GM18858 (cell line): ENCODE results near the gene MYO7A.

ENCODE experiments used
- ATAC-seq: cut with Tn5 transposase; IDR thresholded peaks from one replicate; pipeline ENCODE4 v1.9.1; 2021; ENCODE audit not compliant: unreplicated experiment

MYO7A gene

GRCh38 chr11:77159937-77160495 lies 32.0 kb downstream of the MYO7A start:
- no peak for ATAC-seq

GRCh38 chr11:77163271-77163670 lies 35.2 kb downstream of the MYO7A start:
- no peak for ATAC-seq

GRCh38 chr11:77165066-77165465 lies 37.0 kb downstream of the MYO7A start:
- ATAC-seq, result no peak

- no peak for ATAC-seq
Observed at GRCh38 chr11:77166021-77166420, 38.0 kb downstream of the MYO7A start.

GRCh38 chr11:77167111-77167626 lies 39.1 kb downstream of the MYO7A start:
- ATAC-seq, result no peak

- ATAC-seq, result no peak
Observed at GRCh38 chr11:77167791-77168190, 39.7 kb downstream of the MYO7A start.

GRCh38 chr11:77170107-77170506 lies 42.1 kb downstream of the MYO7A start:
- ATAC-seq, result no peak

GRCh38 chr11:77171254-77171653 lies 43.2 kb downstream of the MYO7A start:
- ATAC-seq, result no peak

GRCh38 chr11:77171885-77172665 lies 44.0 kb downstream of the MYO7A start:
- ATAC-seq, result no peak

GRCh38 chr11:77172666-77172982 lies 44.6 kb downstream of the MYO7A start:
- ATAC-seq, result no peak

GRCh38 chr11:77173494-77173893 lies 45.4 kb downstream of the MYO7A start:
- no peak for ATAC-seq

- ATAC-seq, result no peak
Observed at GRCh38 chr11:77174559-77174958, 46.5 kb downstream of the MYO7A start.

GRCh38 chr11:77175021-77175842 lies 47.2 kb downstream of the MYO7A start:
- ATAC-seq, result no peak

GRCh38 chr11:77175869-77176539 lies 48.0 kb downstream of the MYO7A start:
- ATAC-seq, result no peak

GRCh38 chr11:77176996-77177395 lies 49.0 kb downstream of the MYO7A start:
- ATAC-seq, result no peak

- no peak for ATAC-seq
Observed at GRCh38 chr11:77178150-77178549, 50.1 kb downstream of the MYO7A start.

- no peak for ATAC-seq
Observed at GRCh38 chr11:77179048-77179447, 51.0 kb downstream of the MYO7A start.

- ATAC-seq, result no peak
Observed at GRCh38 chr11:77179681-77180080, 51.6 kb downstream of the MYO7A start.

- no peak for ATAC-seq
Observed at GRCh38 chr11:77180346-77180745, 52.3 kb downstream of the MYO7A start.

- no peak for ATAC-seq
Observed at GRCh38 chr11:77181226-77181625, 53.2 kb downstream of the MYO7A start.

GRCh38 chr11:77181799-77182541 lies 53.9 kb downstream of the MYO7A start:
- no peak for ATAC-seq
